ENCODE data around the gene GPS2.
A peak's percentile ranks its signal among the peaks of the same experiment; 100 is the strongest.

GPS2 gene

DNA sequence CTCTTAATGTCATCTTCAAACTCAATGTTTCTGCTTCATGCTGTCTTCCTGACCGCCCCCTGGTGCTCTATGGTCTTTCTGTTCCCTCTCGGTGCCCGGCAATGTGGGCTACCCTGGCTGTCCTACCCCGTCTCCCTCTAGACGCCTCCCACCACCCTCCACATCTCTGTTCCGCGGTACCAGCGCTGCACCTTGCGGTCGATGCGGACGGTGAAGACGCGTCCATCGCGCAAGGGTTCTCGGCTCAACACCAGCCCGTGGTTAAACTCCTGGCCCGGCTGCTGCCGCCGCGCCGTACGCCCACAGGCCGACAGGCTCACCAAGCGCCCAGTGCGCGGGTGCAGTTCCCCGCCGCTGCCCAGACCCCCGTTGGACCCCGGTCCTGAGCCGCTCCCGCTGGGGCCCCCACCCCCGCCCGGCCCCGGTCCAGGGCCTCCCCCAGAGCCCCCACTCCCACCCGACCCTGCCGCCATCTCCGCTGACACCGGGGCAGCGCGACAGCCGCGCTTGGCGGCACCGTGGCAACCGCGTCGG, 13.7 kb upstream of the GPS2 start, which contains the start of gene NEURL4:
TSS of gene NEURL4 (minus strand) at position 496 of the 534 bp plus-strand sequence. CDS start at position 473, 23 bp downstream.
- Histone ChIP-seq H3K9me3 (ENCODE audit: control insufficient read depth, low read length) (no peaks in the 10 kb centered on the region), H3K27me3 (ENCODE audit: control insufficient read depth, insufficient read depth, low read length, poor library complexity, severe bottlenecking) (no peaks in the 10 kb centered on the region), H3K4me1 (ENCODE audit: control insufficient read depth, insufficient read depth, low read length) (peaks cover 9% of the 10 kb centered on the region), H3K27ac (ENCODE audit: insufficient read depth, low read depth, low read length, poor library complexity, severe bottlenecking) (peak within 1 kb of the TSS; percentile 93), H3K4me3 (ENCODE audit: insufficient read depth, low read depth, low read length) (peak within 1 kb of the TSS; percentile 87), H3K36me3 (ENCODE audit: control insufficient read depth, insufficient read depth, low read length) (peaks cover 20% of the 10 kb centered on the region)
- 0% methylated on average over 50 of the region's 50 CpGs for WGBS, 2 experiments

DNA sequence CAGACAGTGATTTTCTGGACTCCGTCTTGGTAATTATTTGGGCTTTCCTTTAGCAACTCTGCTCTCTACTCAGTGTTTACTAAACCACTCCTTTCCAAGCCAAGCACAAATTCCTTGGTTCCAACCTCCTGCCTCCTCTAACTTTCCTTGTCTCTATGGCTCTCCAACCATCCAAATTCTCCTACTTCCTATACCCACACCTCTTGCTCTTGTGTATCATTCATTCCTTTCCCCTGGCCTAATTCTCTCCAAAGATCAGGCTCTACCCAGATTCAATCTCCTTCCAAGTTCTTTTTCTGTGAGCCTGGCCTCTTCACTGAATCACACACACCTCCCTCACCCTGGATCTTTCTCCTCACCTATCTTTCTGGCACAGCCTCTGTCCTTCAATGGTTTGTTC, 12.8 kb upstream of the GPS2 start:
- 94 to 96% methylated on average over 1 of the region's 1 CpG for WGBS, 2 experiments
- Histone ChIP-seq H3K27me3 (ENCODE audit: control insufficient read depth, insufficient read depth, low read length, poor library complexity, severe bottlenecking) (no peaks in the 10 kb centered on the region), H3K36me3 (ENCODE audit: control insufficient read depth, insufficient read depth, low read length) (peaks cover 29% of the 10 kb centered on the region), H3K27ac (ENCODE audit: insufficient read depth, low read depth, low read length, poor library complexity, severe bottlenecking) (no peak overlapping the region), H3K4me3 (ENCODE audit: insufficient read depth, low read depth, low read length) (no peak overlapping the region), H3K9me3 (ENCODE audit: control insufficient read depth, low read length) (no peaks in the 10 kb centered on the region), H3K4me1 (ENCODE audit: control insufficient read depth, insufficient read depth, low read length) (peaks cover 9% of the 10 kb centered on the region)

GRCh38 chr17:7327501-7327900, 12.3 kb upstream of the GPS2 start:
- no peaks in the 10 kb centered on the region for H3K27me3 ChIP-seq (ENCODE audit: control insufficient read depth, insufficient read depth, low read length, poor library complexity, severe bottlenecking)
- peaks cover 9% of the 10 kb centered on the region for H3K4me1 ChIP-seq (ENCODE audit: control insufficient read depth, insufficient read depth, low read length)
- H3K36me3 ChIP-seq (ENCODE audit: control insufficient read depth, insufficient read depth, low read length), result peaks cover 34% of the 10 kb centered on the region
- H3K27ac ChIP-seq (ENCODE audit: insufficient read depth, low read depth, low read length, poor library complexity, severe bottlenecking), result no peak overlapping the region
- WGBS, 2 experiments, result 94 to 97% methylated on average over 17 of the region's 17 CpGs
- no peaks in the 10 kb centered on the region for H3K9me3 ChIP-seq (ENCODE audit: control insufficient read depth, low read length)
- H3K4me3 ChIP-seq (ENCODE audit: insufficient read depth, low read depth, low read length), result no peak overlapping the region

DNA sequence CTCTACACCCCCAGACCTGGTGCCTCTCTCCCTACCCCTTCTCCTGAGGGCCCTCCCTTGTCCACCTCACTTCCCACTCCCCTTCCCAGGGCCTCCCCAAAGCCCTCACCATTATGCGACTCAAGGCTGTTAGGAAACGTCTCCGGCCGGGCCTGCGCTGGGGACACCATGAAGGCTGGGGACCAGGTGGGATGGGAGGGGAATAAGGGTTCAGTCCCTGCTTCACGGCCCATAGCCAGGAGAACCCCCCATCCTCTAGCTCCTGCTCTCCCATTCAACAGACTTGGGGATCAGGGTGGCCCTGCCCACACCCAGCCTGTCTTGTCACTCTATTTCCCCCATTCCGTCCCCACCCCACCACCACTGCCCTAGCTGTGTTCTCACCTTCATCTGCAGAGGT, 11.9 kb upstream of the GPS2 start:
- Histone ChIP-seq H3K27ac (ENCODE audit: insufficient read depth, low read depth, low read length, poor library complexity, severe bottlenecking) (no peak overlapping the region), H3K9me3 (ENCODE audit: control insufficient read depth, low read length) (no peaks in the 10 kb centered on the region), H3K4me1 (ENCODE audit: control insufficient read depth, insufficient read depth, low read length) (peaks cover 9% of the 10 kb centered on the region), H3K4me3 (ENCODE audit: insufficient read depth, low read depth, low read length) (no peak overlapping the region), H3K36me3 (ENCODE audit: control insufficient read depth, insufficient read depth, low read length) (peaks cover 38% of the 10 kb centered on the region), H3K27me3 (ENCODE audit: control insufficient read depth, insufficient read depth, low read length, poor library complexity, severe bottlenecking) (no peaks in the 10 kb centered on the region)
- 92 to 93% methylated on average over 7 of the region's 7 CpGs for WGBS, 2 experiments

- Histone ChIP-seq H3K27me3 (ENCODE audit: control insufficient read depth, insufficient read depth, low read length, poor library complexity, severe bottlenecking) (no peaks in the 10 kb centered on the region), H3K9me3 (ENCODE audit: control insufficient read depth, low read length) (no peaks in the 10 kb centered on the region), H3K36me3 (ENCODE audit: control insufficient read depth, insufficient read depth, low read length) (peaks cover 47% of the 10 kb centered on the region), H3K4me3 (ENCODE audit: insufficient read depth, low read depth, low read length) (no peak overlapping the region), H3K27ac (ENCODE audit: insufficient read depth, low read depth, low read length, poor library complexity, severe bottlenecking) (no peak overlapping the region), H3K4me1 (ENCODE audit: control insufficient read depth, insufficient read depth, low read length) (peaks cover 9% of the 10 kb centered on the region)
- 92 to 95% methylated on average over 10 to 11 of the region's 11 CpGs for WGBS, 2 experiments
Observed at GRCh38 chr17:7326186-7326585, 11.0 kb upstream of the GPS2 start.

- H3K27ac ChIP-seq (ENCODE audit: insufficient read depth, low read depth, low read length, poor library complexity, severe bottlenecking), result no peak overlapping the region
- H3K4me3 ChIP-seq (ENCODE audit: insufficient read depth, low read depth, low read length), result no peak overlapping the region
- no peaks in the 10 kb centered on the region for H3K9me3 ChIP-seq (ENCODE audit: control insufficient read depth, low read length)
- peaks cover 49% of the 10 kb centered on the region for H3K36me3 ChIP-seq (ENCODE audit: control insufficient read depth, insufficient read depth, low read length)
- no peaks in the 10 kb centered on the region for H3K27me3 ChIP-seq (ENCODE audit: control insufficient read depth, insufficient read depth, low read length, poor library complexity, severe bottlenecking)
- 94 to 98% methylated on average over 18 of the region's 19 CpGs for WGBS, 2 experiments
- H3K4me1 ChIP-seq (ENCODE audit: control insufficient read depth, insufficient read depth, low read length), result peaks cover 9% of the 10 kb centered on the region
Observed at GRCh38 chr17:7325031-7325528, 9.9 kb upstream of the GPS2 start.

DNA sequence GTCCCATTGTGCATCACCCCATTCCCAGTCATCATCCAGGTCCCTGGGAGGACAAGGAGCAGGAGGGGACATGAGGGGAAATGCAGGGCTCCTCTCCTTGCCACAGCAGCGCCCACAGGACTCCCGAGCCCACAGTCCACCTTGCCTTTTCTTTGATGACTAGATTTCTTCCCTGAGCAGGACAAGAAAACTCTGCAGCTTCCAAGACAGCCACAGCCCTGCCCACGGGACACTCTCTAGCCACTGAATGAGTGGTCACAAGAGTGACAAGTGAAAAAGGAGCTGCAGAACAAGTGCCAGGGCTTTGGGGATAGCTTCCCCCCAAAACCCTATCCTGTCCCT, 9.2 kb upstream of the GPS2 start:
- Histone ChIP-seq H3K27ac (ENCODE audit: insufficient read depth, low read depth, low read length, poor library complexity, severe bottlenecking) (no peak overlapping the region), H3K4me1 (ENCODE audit: control insufficient read depth, insufficient read depth, low read length) (peaks cover 9% of the 10 kb centered on the region), H3K4me3 (ENCODE audit: insufficient read depth, low read depth, low read length) (no peak overlapping the region), H3K9me3 (ENCODE audit: control insufficient read depth, low read length) (no peaks in the 10 kb centered on the region), H3K36me3 (ENCODE audit: control insufficient read depth, insufficient read depth, low read length) (peaks cover 49% of the 10 kb centered on the region), H3K27me3 (ENCODE audit: control insufficient read depth, insufficient read depth, low read length, poor library complexity, severe bottlenecking) (no peaks in the 10 kb centered on the region)
- 86 to 93% methylated on average over 3 of the region's 3 CpGs for WGBS, 2 experiments

DNA sequence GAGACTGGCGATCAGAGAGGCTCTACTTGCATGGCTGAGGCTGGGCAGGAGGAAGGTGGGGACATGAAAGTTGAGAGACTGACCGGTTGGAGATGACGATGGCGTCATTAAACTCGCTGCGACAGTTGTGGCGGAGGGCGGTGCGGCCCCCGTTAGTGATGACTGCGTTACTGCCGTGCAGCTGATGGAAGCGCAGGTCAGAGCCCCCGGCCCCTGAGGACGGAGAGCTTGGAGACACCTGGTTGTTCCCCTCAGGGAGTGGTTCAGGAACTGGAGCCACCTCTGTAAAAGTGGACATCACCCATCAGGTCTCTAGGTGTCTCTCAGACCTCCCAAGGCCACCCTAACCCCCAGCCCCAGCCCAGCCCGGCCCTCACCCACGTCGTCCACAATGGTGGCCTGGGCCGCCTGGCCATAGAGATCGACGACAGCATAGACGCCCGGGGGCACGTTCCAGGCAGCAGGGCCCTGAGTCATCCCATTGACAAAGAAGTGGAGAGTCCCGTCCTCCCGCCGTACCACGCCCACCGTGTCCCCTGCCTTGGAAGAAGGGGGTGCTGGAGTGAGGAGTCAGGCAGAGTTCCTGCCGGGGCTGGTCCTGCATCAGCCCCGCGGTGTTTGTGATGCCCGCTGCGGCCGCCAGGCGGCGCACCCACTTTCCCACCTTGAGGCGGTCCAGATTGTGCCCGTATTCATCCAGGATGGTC, 8.7 kb upstream of the GPS2 start:
- no peaks in the 10 kb centered on the region for H3K27me3 ChIP-seq (ENCODE audit: control insufficient read depth, insufficient read depth, low read length, poor library complexity, severe bottlenecking)
- no peaks in the 10 kb centered on the region for H3K9me3 ChIP-seq (ENCODE audit: control insufficient read depth, low read length)
- H3K4me3 ChIP-seq (ENCODE audit: insufficient read depth, low read depth, low read length), result no peak overlapping the region
- peaks cover 49% of the 10 kb centered on the region for H3K36me3 ChIP-seq (ENCODE audit: control insufficient read depth, insufficient read depth, low read length)
- no peak overlapping the region for H3K27ac ChIP-seq (ENCODE audit: insufficient read depth, low read depth, low read length, poor library complexity, severe bottlenecking)
- 71 to 74% methylated on average over 39 of the region's 39 CpGs for WGBS, 2 experiments
- peaks cover 9% of the 10 kb centered on the region for H3K4me1 ChIP-seq (ENCODE audit: control insufficient read depth, insufficient read depth, low read length)

DNA sequence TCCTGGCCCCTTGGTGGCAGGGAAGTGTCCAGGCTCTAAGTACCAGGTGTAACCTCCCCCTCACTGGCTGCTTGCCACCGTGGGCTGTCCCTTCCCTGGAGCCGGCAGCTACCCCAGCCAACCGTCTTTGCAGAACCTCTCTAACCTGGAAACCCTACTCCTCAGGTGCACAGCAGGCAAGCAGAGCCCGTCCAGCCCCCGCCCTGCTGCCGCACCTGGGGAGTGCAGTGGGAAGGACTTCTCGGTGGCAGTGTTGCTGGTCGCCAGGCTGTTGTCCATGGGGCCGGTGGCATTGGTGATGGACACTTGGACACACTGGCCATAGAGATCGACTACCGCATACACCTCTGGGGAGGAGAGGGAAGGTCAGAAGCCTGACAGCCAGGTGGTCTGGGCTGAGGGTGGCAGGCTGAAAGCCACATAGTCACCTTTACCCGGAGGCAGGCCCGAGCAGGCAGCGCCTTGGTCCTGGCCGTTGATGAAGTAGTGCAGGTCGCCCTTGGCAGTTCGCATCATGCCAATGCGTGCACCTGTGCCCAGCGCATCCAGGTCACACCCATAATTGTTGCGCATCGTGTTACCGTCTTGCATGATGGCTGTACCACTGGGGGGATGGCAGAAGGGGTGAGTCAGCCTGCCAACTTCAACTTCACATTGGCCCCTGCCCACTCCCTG, 7.5 kb upstream of the GPS2 start:
- peaks cover 60% of the 10 kb centered on the region for H3K36me3 ChIP-seq (ENCODE audit: control insufficient read depth, insufficient read depth, low read length)
- no peak overlapping the region for H3K4me3 ChIP-seq (ENCODE audit: insufficient read depth, low read depth, low read length)
- 96 to 97% methylated on average over 22 of the region's 22 CpGs for WGBS, 2 experiments

GRCh38 chr17:7321466-7321865, 6.3 kb upstream of the GPS2 start:
- Histone ChIP-seq H3K27ac (ENCODE audit: insufficient read depth, low read depth, low read length, poor library complexity, severe bottlenecking) (no peak overlapping the region), H3K4me3 (ENCODE audit: insufficient read depth, low read depth, low read length) (no peak overlapping the region), H3K9me3 (ENCODE audit: control insufficient read depth, low read length) (no peaks in the 10 kb centered on the region), H3K4me1 (ENCODE audit: control insufficient read depth, insufficient read depth, low read length) (no peaks in the 10 kb centered on the region), H3K36me3 (ENCODE audit: control insufficient read depth, insufficient read depth, low read length) (peaks cover 62% of the 10 kb centered on the region), H3K27me3 (ENCODE audit: control insufficient read depth, insufficient read depth, low read length, poor library complexity, severe bottlenecking) (no peaks in the 10 kb centered on the region)
- 95 to 96% methylated on average over 15 of the region's 15 CpGs for WGBS, 2 experiments

More for the DNA sequence above, 7.5 kb upstream of the GPS2 start:
- H3K27me3 ChIP-seq (ENCODE audit: control insufficient read depth, insufficient read depth, low read length, poor library complexity, severe bottlenecking), result no peaks in the 10 kb centered on the region
- peaks cover 2% of the 10 kb centered on the region for H3K4me1 ChIP-seq (ENCODE audit: control insufficient read depth, insufficient read depth, low read length)
- no peak overlapping the region for H3K27ac ChIP-seq (ENCODE audit: insufficient read depth, low read depth, low read length, poor library complexity, severe bottlenecking)
- H3K9me3 ChIP-seq (ENCODE audit: control insufficient read depth, low read length), result no peaks in the 10 kb centered on the region
